ENCODE results near the gene CBY1.
A peak's percentile ranks its signal among the peaks of the same experiment; 100 is the strongest.

Gene CBY1

DNA sequence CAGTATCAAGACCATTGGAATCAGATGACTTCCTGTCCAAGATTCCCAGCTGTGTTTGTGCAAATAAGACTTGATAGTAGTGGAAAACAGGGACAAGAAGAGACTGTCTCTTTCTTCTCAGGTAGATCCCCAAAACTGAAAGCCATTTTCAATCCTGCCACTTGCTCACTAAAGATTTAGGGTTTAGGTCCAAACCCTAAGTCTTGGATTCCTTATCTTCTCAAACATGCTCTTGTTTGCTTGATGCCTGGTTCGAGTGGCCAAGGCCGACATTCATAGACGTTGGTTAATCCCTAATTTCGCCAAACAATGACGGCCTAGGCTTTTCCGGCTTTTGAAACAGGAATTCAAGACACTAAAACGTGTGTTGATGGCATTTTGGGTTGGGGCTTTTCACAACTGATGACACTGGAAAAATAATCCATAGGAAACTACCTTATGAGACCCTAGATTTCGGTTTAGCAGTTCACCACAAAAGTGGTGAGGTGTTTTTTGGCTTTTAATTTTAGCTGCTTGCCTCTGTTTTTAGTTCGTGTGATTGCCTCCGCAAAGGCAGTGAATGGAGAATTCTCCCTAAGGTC, 48.3 kb downstream of the CBY1 start:
- no peak for DNase-seq

DNA sequence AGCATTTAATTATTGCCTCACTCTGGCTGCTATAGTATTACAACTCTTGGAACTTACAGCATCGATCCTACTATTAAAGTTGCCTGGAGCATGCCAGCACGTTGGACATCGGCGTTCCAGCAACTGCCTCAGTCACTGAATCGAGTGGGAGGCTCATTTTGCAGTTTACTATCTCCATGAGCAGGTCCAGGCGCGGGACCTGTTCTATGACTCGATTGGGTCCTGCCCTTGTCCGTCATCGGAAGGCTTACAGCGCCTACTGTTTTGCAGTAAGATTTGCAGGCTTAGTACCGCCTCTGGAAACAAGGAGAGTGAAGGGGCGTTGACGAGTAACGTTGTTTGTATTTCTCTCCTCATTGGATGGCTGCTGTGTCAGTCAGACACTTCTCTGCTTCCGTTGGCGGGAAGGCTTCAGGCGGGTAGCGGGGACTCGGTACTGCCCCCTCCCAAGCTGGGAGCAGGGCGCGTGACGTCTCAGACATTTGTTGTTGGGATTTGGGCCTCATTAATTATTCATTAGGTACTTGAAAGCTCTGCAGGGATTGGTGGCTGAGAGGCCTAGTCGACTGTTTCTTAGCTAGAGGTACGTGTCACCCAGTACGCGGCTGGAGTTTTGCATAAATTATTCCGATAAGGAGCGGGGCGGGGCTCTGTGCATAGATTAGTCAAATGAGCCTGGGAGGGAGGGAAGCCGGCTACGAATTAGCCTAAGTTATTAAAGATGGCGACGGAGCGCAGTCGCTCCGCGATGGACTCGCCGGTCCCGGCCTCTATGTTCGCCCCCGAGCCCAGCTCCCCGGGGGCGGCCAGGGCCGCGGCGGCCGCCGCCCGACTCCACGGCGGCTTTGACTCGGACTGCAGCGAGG, 49.0 kb downstream of the CBY1 start, which contains the start of gene GTPBP1:
Gene GTPBP1, plus strand, starts transcription at position 710 of the 866 bp plus-strand sequence. Its CDS starts 12 bp downstream, at position 722.
- DNase-seq = peak; percentile 99

DNA sequence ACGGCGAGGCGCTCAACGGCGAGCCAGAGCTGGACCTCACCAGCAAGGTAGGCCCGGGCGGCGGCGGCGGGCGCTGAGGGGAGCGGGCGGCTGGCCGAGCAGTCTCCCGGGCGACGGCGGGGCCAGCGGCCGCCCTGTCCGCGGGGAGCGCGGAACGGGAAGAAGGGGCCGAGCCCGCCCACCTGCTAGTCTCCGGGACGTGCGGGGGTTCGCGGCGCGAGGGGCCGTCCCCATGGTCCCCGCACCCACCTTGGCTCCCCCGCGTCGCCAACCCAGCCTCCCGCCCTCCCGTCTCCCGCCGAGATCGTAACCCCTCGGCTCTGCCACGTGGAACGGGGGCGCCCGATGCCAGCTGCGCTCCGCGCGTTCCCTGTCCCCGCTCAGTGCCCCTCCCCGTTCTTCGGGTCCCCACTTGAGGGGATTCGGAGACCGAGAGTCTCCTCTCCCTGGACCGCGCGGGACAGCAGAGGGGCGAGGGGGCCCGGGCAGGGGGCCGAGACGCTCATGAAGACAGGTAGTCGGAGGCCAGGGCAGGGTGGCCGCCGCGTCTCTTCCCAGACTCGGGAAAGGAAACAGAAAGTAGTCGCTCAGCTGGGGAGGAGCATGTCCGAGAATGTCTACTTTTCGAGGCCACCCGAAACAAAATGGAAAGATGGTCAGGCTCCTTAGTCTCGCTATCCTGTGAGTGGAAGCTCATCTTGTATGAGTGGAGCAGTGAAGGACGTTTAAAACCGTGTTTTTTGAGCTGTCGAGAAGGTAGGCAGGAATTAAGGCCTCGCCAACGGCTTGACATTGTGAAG, 49.9 kb downstream of the CBY1 start:
- no peak for DNase-seq

DNA sequence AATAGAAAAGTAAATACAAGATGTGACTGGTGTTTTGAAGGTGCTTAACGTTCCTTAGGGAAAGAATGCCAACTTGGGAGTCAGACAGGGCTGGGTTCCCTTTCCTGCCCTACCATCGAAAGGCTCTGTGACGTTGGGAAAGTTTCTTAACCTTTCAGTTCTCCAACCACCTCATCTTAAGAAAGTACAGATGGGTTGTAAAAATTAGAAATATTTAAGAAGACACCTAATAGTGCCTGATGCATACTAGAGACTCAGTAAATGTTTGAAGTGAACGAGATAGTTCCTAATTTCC, 50.4 kb downstream of the CBY1 start:
- no peak for DNase-seq

DNA sequence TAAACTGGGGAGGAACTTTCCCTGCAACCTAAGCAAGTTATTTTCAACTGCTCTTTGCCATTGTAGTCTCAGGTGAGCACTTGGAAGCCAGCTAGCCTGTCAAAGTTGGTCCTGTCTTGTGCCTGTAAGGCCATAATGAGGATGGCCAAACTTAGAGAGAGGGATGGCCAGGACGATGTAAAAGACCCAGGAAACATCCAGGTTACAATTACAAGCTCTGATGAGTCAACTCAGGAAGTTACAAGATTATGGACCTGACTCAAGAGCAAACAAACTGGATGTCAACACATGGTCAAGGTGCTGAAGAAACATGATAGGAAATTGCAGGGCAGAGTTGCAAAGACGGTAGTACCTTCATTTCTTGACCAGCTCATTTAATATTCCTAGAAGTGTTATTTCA, 50.9 kb downstream of the CBY1 start:
- no peak for DNase-seq

DNA sequence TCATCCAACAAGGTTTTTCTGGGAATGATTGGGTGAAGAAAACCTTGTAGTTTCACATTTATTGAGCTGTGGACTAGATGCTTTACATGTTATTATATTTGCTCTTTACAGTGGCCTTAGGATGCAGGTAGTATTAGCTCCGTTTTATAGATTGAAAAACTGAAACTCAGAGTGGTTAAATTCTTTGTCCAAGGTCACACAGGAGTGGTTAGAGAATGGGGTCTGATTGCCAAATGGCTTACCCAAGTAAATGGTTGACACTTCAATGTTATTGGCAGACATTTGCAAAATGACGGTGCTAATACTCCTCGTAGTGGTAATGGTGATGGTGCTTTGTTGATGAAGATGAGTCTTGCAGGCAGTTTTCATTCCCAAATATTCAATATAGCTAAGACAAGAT, 51.5 kb downstream of the CBY1 start:
- no peak for DNase-seq

DNA sequence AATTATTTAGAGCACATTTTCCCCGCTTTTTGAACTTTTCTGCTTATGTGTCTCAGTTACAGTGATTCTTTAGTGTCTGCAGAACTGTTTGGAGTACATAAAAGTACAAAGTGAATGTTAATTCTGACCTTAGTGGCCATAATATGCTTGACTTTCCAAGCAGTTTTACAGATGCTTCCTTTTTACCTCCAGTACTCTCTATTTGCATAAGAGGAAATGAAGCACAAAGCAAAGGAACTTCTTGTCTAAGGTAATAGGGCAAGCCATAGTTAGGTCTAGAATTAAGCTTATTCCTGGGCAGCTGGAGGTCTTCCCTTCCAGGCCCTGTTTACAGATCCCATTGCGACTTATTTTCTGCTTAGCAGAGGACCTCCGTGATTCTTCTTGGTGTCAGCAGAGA, 52.9 kb downstream of the CBY1 start:
- no peak for DNase-seq

DNA sequence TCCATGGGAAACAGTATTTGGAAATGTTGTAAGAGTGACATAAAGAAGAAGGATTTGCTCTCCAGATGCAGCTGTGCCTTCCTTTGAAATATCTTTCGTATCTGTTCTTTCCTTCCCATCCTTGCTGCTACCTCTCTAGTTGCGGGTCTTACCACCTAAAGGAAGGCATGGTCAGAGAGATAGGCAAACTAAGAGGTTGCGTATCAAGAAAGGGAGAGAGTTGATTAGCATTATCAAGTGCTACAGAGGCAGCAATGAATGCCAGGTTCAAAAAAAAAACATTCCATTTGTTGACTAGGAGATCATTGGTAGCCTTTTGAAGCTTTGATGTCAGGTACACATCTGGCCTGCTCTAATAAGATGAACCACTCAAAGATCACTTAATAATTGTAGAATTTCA, 53.9 kb downstream of the CBY1 start:
- no peak for DNase-seq

DNA sequence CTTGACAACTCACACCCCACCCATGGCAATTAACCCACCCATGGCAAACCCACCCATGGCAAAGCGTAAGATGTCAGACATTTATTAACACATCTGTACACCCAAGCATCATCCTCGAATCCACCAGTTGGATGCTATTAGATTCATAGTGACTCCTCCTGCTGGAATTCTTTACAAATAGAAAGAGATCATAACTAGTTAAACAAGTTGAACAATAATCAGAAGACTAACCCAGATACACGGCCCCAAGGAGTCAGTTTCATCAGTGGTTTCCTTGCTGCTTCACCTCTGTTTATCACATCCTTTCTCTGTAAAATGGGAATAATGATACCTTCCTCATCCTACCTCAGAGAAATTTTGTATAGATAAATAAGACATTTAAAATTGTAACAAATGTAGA, 54.4 kb downstream of the CBY1 start:
- DNase-seq = no peak

DNA sequence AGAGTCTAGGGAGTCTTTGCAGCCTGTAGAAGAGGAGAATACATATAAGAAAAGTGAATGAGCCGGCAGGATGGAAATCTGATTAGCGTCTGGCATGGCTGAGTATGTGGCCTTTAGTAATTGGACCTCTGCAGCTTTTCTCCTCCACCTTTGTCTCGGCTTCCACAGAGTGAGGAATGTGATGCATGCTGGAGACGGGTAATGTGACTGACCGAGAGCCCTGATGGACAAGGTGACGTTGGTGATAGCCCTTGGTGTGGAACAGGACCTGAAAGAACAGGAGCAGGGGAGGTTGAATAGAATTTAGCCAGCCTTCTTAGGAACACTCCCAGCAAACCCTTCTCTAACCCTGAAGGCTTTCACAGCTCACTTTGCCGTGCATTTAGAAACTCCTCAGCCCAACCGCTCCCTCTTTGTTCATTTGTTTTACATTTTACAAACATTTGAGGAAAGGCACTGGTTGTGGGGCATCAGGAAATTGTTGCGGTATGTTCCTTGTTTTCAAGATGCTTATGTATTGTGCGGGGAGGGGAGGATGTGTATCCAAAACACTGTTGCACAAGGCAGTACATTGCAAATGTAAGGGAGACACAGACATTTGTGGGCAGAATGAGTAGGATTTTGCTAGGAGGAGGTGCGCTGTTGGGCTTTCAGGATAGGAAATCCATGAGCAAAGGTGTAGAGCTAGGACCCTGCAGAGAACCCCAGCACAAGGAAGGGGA, 56.2 kb downstream of the CBY1 start:
- no peak for DNase-seq

DNA sequence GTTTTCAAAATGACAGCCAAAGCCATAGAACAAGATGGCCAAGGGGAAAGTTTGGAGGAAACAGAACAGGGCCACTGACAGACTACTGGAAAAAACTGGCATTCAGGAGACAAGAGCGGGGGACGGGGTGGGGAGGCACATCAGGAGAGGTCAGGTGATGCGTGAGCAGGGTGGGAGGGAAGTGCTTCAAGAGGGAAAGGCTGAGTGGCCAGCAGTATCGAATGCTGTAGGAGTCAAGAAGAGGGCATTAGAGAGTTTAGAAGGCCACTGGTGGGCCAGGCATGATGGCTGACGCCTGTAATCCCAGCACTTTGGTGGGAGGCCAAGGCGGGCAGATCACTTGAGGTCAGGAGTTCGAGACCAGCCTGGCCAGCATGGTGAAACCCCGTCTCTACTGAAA, 57.5 kb downstream of the CBY1 start:
- DNase-seq = no peak

DNA sequence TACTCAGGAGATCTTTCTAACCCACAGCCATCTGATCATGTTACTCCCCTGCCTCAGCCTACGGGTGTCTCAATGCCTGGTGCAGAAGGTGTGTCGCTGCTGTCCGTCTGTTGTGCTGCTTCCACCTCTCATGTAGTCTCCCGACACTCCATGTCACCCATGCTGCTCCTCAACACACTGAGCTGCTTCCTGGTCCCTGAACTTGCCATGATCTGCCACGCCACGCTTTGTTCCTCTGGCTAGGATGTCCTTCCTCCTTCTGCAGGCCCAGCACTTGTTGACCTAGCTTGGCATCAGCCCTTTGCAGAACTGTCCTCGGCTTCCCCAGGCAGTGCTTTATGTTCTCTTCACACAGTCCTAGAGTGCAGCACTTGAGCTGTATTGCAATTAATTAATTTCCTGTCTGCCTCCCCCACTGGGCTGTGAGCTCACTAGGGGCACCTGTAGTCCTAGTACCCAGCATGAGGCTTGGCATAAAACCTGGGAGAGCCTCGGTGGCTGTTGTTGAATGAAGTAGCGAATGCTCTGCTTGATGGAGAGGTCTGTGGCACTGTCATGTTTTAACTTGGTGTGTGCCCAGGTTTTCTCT, 58.8 kb downstream of the CBY1 start:
- no peak for DNase-seq

DNA sequence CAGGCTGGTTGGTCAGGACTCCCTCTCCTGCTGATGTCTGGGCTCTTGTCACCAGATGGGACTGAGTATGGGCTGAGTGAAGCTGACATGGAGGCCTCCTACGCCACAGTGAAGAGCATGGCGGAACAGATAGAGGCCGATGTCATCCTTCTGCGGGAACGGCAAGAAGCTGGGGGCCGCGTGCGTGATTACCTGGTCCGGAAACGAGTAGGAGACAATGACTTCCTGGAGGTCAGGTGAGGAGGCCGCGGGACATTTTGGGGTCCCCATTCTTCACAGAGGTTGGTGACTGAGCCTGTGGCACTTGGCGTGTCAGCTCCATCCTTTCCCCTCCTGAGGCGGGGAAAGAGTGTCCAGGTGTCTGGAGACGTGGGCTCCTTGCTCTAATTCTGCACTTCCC, 59.4 kb downstream of the CBY1 start:
- no peak for DNase-seq

DNA sequence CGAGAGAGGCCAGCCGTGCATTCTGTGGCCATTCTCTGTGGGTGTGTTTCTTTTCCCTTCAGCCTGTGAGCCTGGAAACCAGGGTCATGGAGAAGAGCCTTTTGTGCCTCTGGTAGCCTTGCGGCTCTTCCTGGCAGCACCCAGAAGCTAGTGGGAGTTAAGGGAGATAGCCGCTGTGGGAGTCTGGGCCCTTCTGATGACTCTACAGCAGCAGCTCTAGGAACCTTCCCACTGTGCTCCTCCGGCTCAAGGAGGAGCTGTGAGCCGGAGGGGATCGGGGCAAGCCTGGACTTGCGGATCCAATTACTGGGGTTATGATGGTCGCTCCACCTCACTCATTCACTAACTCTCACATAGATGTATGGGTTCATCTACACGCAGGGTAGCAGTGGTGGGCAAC, 59.8 kb downstream of the CBY1 start:
- DNase-seq = no peak

DNA sequence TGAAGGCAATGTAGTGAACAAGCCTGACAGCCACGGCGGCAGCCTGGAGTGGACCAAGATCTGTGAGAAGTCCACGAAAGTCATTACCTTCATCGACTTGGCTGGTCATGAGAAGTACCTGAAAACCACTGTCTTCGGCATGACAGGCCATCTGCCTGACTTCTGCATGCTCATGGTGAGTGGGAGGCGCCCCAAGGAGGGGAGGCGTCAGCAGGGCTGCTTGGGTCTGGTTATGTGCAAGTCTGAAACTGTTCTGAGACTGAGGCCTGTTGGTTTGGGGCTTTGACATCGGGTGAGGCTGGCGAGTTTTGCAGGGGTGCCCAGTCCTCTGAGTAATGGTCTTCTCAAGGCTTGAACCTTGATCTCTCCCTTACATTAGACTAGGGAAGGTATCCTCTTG, 60.4 kb downstream of the CBY1 start:
- no peak for DNase-seq

DNA sequence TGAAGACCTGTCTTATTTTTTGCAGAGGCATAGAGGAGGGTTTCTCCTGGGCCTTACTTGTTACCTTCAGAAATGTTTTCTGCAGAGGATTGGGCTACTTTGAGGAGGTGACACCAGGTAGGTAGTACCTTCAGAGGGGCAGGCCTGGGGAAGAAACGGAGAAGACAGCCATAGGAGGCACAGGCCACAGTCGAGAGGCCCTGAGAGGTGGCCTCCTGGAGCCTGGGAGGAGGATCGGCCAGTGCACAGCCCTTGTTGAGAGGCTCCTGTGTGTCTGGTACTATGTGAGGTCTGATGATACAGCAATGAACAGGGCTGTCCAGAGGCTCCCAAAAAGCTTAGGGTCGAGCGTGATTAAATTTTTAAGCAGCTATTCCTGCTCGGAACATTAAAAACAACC, 60.8 kb downstream of the CBY1 start:
- DNase-seq = no peak

DNA sequence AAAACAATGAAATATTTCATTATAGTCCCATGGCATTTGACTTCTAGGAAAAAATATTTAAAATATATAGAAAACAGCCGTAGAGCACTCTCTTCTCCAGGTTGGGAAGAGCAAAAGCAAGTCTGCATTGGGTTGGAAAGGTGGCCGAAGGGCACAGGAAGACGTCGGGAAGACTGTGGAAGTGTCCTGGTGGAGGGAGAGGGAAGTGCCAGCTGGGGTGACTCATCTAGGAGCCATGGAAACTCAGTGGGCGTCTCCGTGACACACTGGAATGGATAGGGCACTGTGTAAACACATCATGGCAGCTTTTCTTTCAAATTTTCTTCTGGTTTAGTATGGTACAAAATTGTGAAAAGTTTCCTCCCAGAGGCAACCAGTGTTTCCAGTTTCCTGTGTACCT, 62.0 kb downstream of the CBY1 start:
- DNase-seq = peak; percentile 18

DNA sequence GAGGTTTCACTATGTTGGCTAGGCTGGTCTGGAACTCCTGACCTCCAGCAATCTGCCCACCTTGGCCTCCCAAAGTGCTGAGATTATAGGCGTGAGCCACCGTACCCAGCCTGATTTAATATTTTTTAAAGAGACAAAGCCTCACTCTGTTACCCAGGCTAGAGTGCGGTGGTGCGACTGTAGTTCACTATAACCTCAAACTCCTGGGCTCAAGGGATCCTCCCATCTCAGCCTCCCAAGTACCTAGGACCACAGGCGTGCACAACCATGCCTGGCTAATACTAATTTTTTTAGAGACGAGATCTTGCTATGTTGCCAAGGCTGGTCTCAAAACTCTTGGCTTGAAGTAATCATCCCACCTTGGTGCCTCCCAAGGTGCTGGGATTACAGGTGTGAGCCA, 62.8 kb downstream of the CBY1 start:
- no peak for DNase-seq

DNA sequence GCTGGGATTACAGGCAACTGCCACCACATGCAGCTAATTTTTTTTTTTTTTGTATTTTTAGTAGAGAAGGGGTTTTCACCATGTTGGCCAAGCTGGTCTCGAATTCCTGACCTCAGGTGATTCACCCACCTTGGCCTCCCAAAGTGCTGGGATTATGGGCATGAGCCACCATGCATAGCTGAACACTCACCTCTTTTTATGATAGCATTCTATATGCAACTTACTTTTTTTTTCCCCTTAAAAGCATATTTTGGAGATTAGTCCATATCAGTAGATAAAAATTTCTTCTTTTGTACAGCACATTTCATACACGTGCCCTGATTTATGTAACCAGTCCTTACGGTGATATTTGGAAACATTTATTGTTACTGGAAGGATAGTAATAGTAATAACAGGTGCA, 63.9 kb downstream of the CBY1 start:
- no peak for DNase-seq

DNA sequence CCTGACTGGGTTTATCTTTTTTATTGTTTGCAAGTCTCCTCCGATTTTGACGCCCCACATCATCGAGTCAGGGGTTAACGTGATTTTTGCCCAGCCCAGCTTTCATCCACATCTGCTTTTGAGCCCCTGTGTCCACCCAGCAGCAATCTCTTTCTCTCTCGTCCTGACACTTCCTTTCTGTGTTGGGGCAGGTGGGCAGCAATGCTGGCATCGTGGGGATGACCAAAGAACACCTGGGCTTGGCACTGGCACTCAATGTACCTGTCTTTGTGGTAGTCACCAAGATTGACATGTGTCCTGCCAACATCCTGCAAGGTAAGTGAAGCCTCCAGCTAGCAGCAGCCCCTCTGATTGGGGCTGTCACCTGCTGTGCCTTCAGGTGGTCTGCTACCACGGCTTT, 65.1 kb downstream of the CBY1 start:
- DNase-seq = no peak
